Kidney (tissue), 14 donors: ENCODE data around the gene PAX7. TPM values are rescaled to one million over a fixed set of nuclear protein-coding genes. Genes with fewer than 3 reads are reported as not detected.

ENCODE experiments used
- DNase-seq, 5 donors: peaks; one replicate each; pipeline ENCODE4 v3.0.0-alpha.2; 2013 to 2020
- FAIRE-seq: peaks from 2 replicates; lab custom pipeline; 2012; peaks lifted over from hg19 to GRCh38; lab: Jason Lieb, UNC
- H3K27ac ChIP-seq, 2 donors: one replicate each; pipeline ENCODE4 v1.7.0; 2013; ENCODE audit warnings: low read depth in 2 of 2, low read length in 2 of 2, inconsistent platforms in 1 of 2
- H3K27me3 ChIP-seq: one replicate; pipeline ENCODE4 v1.7.1; 2013; ENCODE audit warnings: low read length, inconsistent platforms; ENCODE audit not compliant: control insufficient read depth, insufficient read depth
- H3K36me3 ChIP-seq, 3 donors: one replicate each; pipeline versions ENCODE4 v1.7.0 to v1.7.1; 2013; ENCODE audit warnings: low read length in 3 of 3, control low read depth in 1 of 3, inconsistent platforms in 1 of 3; ENCODE audit not compliant: insufficient read depth in 3 of 3, control insufficient read depth in 2 of 3
- H3K4me1 ChIP-seq, 3 donors: one replicate each; pipeline versions ENCODE4 v1.7.0 to v1.7.1; 2013; ENCODE audit warnings: low read length in 3 of 3, inconsistent platforms in 1 of 3, low read depth in 1 of 3; ENCODE audit not compliant: control insufficient read depth in 2 of 3, insufficient read depth in 2 of 3
- H3K4me3 ChIP-seq, 3 donors: one replicate each; pipeline versions ENCODE4 v1.7.0 to v1.8.1; 2013; ENCODE audit warnings: low read length in 3 of 3, control low read depth in 1 of 3, inconsistent platforms in 1 of 3
- H3K9ac ChIP-seq, 3 donors: one replicate each; pipeline versions ENCODE4 v1.7.0 to v1.7.1; 2013; ENCODE audit warnings: low read length in 3 of 3, control low read depth in 1 of 3, inconsistent platforms in 1 of 3
- H3K9me3 ChIP-seq, 3 donors: one replicate each; pipeline versions ENCODE4 v1.7.0 to v1.7.1; 2013; ENCODE audit warnings: low read length in 3 of 3, control low read depth in 1 of 3, inconsistent platforms in 1 of 3; ENCODE audit not compliant: control insufficient read depth in 2 of 3, insufficient read depth in 1 of 3
- intact Hi-C: fragments of 100-400 bp; cut with DNase I; formaldehyde crosslinking; loops from one replicate; pipeline ENCODE4 v1.11.1; 2022
- polyA plus RNA-seq: library from polyadenylated mRNA; stranded (reverse); fragments of 350-450 nt; fragmentation: Illumina TruSeq; extraction: RNeasy Lipid Tissue Mini Kit (QIAGEN cat#74804); gene quantifications from one replicate; pipeline ENCODE4 v1.2.3, GENCODE V29; 2014; ENCODE audit warnings: low read depth, low replicate concordance; ENCODE audit not compliant: insufficient read depth
- total RNA-seq: library from RNA; stranded (reverse); fragmentation: NEBNext Ultra II Directional; extraction: Animal tissue kit (Norgen Biotek cat#: 25700); gene quantifications from one replicate; pipeline ENCODE4 v1.2.1, GENCODE V29; 2021
- TF ChIP-seq, protein P1 (sequence below): IDR thresholded peaks from 3 replicates; pipeline ENCODE4 v1.5.1; 2012; ENCODE audit warnings: mild to moderate bottlenecking, moderate library complexity, borderline replicate concordance; ENCODE audit not compliant: insufficient read depth; ENCODE audit errors: extremely low read depth
- donor health status: control.
- donor health status: control.
- donor health status: control.
- donor health status: control.
- donor health status: control.
- donor health status: DM: yes; HTN: yes; CAD: no.
- donor health status: Normal renal cell carcinoma (clear cell type).

The PAX7 gene
- total and polyA plus RNA-seq, 2 donors from 2014 or later, result not detected

DNA sequence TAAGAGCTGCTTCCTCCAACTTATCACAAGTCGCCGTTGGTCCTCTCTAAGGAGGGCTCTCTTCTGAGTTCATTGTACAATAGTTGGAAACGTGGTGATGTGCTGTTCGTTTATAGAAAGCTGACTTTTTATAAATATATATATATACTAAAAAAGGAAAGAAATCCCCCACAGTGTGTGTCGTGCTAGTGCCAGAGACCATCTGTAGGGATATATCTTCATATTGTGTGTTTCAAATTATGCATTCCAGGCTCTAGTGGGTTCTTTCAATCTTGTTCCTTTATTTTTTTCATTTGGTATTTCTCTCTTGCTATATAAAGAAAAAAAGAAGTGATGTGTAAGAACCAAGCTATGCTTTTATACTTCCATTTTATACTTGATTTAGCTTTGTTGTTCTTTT, 117.0 kb downstream of the PAX7 start:
- TF ChIP-seq, protein P1, sequence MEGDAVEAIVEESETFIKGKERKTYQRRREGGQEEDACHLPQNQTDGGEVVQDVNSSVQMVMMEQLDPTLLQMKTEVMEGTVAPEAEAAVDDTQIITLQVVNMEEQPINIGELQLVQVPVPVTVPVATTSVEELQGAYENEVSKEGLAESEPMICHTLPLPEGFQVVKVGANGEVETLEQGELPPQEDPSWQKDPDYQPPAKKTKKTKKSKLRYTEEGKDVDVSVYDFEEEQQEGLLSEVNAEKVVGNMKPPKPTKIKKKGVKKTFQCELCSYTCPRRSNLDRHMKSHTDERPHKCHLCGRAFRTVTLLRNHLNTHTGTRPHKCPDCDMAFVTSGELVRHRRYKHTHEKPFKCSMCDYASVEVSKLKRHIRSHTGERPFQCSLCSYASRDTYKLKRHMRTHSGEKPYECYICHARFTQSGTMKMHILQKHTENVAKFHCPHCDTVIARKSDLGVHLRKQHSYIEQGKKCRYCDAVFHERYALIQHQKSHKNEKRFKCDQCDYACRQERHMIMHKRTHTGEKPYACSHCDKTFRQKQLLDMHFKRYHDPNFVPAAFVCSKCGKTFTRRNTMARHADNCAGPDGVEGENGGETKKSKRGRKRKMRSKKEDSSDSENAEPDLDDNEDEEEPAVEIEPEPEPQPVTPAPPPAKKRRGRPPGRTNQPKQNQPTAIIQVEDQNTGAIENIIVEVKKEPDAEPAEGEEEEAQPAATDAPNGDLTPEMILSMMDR, result no peak
- H3K36me3 ChIP-seq, result no peaks in the 10 kb centered on the region
- intact Hi-C loops, result no loop called here
- H3K27me3 ChIP-seq, result no peaks in the 10 kb centered on the region
- H3K9me3 ChIP-seq, result peaks cover 0 to 6% (median 0%) of the 10 kb centered on the region in 3 donors
- no peak overlapping the region for H3K4me3 ChIP-seq
- DNase-seq (no peak), FAIRE-seq (no peak)
- H3K4me1 ChIP-seq, result no peaks in the 10 kb centered on the region
- H3K27ac ChIP-seq, result no peak overlapping the region
- H3K9ac ChIP-seq, result no peak overlapping the region

DNA sequence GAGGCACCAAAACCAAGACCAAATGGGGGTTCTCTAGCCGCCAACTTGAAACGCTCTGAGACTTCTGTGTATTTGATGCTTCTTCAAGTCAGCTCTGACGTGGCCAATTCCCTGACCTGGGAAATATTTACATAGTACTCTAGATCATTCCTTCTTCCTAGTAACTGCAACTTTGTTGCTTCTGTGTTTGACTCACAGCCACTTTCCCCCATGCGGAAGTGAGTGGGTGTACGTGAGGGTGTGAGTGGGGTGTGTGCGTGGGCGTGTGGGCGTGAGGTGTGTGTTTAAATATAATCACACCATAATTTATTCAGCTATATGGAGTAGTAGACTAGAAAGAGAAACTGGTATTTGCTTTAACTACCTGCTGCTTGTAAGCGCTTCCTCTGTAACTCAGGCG, 117.8 kb downstream of the PAX7 start:
- no peak for DNase-seq
- Histone ChIP-seq H3K36me3 (no peaks in the 10 kb centered on the region), H3K9ac (no peak overlapping the region), H3K9me3 (peaks cover 0 to 9% (median 0%) of the 10 kb centered on the region in 3 donors), H3K4me3 (no peak overlapping the region), H3K4me1 (no peaks in the 10 kb centered on the region), H3K27ac (no peak overlapping the region), H3K27me3 (no peaks in the 10 kb centered on the region)
- TF ChIP-seq, protein P1, result no peak
- FAIRE-seq, result no peak
- intact Hi-C loops, result no loop called here

DNA sequence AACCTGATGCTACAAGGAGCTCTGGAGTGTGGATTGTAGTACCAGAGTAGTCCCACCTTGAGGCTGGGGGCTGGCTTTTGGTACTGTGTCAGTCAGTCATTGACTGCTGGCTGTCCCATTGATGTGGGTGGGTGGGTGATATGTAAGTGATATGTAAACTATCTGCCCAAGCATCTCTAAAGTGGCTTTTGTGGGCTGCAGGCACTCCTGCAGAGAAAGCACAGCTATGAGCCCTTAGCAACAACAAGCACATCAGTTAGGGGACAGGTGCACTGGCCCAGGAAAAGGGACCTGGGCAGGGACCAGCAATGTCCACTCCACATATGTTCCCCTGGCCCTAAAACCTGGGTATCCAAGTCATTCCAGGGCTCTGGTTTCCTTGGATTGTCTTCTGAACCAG, 118.9 kb downstream of the PAX7 start:
- TF ChIP-seq, protein P1, result no peak
- Histone ChIP-seq H3K4me1 (no peaks in the 10 kb centered on the region), H3K9me3 (peaks cover 0 to 14% (median 2%) of the 10 kb centered on the region in 3 donors), H3K9ac (no peak overlapping the region), H3K4me3 (no peak overlapping the region), H3K27me3 (no peaks in the 10 kb centered on the region), H3K27ac (no peak overlapping the region), H3K36me3 (no peaks in the 10 kb centered on the region)
- FAIRE-seq (no peak), DNase-seq (no peak)
- intact Hi-C loops, result no loop called here

DNA sequence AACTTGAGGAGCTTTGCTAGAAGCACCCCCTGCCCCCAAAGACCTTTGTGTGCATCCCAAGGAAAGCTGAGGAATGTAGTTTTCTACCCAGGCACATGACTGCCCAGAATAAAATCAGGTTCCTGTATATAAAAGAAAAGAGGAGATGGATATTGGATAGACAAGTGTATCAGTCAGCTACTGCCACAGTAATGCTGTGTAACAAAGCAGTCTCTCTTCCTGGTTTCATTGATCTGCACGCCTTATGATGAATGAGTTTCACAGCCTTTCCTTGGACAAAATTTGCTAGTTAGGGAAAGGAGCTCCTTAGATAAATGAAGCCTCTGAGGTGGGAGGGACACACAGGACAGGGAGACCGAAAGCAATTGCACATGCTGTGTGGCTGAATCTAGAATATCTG, 120.0 kb downstream of the PAX7 start:
- TF ChIP-seq, protein P1, result no peak
- H3K4me3 ChIP-seq, result no peak overlapping the region
- intact Hi-C loops, result no loop called here
- DNase-seq (no peak), FAIRE-seq (no peak)
- H3K4me1 ChIP-seq, result no peaks in the 10 kb centered on the region
- no peaks in the 10 kb centered on the region for H3K27me3 ChIP-seq
- peaks cover 0 to 14% (median 2%) of the 10 kb centered on the region in 3 donors for H3K9me3 ChIP-seq
- H3K36me3 ChIP-seq, result no peaks in the 10 kb centered on the region
- no peak overlapping the region for H3K9ac ChIP-seq
- H3K27ac ChIP-seq, result no peak overlapping the region
